ENCODE measurements around the gene RTKN.
"Not testable (repeated sequence)": the region's sequence is repeated elsewhere in the genome, so short reads cannot be mapped to it uniquely, and the experiment has no call there.

The RTKN gene

DNA sequence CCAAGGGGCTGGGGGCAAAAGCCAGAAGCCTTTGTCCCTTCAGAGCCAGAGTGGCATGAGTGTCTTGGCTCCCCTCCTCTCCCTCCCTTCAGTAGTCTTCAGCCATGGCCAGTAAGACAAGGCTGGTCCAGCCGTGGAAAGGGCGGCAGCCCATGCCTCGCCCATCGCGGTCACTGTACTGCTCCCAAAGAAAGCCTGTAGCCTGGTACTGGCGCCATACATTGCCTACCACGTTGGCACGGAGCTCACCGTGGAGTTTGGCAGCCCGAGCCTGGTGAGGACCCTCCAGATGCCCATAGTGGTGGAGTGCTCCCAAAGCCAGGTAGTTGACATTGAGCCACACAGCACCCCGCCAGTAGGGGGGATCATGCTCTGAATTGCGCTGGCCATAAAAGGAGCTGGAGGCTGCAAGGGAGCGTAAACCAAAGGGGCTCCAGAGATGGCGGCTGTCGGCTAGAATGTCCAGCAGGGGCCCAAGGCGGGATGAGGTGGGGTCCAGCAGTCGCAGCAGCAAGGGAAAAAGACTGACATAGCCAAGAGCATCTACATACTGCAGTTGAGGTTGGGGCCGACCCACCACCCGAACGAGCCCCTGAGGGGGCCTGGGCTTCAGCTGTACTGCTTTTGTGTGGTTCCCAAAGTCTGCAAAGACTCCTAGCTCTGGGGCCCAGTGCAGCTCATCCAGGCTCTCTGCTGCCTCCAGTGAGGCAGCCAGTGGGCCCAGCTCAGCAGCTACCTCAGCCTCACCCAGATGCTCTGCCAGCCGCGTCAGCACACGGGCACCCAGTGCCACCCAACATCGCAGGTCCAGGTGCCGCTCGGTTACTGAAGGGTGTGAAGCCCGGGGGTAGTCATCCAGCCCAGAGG lies 19.7 kb upstream of the RTKN start:
- in situ Hi-C loops (cut with MboI; ENCODE audit: low sequenced_read_pairs), result no loop called here

DNA sequence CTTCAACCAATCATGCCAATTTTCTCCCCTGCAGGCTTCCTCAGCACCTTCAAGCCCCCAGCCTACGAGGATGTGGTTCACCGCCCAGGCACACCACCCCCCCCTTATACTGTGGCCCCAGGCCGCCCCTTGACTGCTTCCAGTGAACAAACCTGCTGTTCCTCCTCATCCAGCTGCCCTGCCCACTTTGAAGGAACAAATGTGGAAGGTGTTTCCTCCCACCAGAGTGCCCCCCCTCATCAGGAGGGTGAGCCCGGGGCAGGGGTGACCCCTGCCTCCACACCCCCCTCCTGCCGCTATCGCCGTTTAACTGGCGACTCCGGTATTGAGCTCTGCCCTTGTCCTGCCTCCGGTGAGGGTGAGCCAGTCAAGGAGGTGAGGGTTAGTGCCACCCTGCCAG lies 18.4 kb upstream of the RTKN start:
- in situ Hi-C loops (cut with MboI; ENCODE audit: low sequenced_read_pairs), result not testable (repeated sequence)

DNA sequence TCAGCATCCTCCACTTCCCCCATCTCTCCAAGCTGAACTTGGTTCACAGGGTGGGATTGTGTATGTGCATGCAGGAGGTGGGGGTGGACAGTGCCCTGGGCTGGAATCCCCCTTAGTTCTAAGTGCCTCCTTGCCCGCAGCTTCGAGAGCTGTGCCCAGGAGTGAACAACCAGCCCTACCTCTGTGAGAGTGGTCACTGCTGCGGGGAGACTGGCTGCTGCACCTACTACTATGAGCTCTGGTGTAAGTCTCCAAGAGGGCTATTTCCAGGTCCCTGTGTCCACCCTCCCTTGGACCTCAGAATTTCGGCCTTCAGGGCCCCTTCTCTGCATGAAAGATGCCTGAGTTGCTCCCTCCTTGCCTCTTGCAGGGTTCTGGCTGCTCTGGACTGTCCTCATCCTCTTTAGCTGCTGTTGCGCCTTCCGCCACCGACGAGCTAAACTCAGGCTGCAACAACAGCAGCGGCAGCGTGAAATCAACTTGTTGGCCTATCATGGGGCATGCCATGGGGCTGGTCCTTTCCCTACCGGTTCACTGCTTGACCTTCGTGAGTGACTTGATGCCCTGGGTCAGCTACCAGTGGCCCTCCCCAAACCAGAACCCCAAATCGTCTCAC lies 17.9 kb upstream of the RTKN start:
- in situ Hi-C loops (cut with MboI; ENCODE audit: low sequenced_read_pairs), result not testable (repeated sequence)

DNA sequence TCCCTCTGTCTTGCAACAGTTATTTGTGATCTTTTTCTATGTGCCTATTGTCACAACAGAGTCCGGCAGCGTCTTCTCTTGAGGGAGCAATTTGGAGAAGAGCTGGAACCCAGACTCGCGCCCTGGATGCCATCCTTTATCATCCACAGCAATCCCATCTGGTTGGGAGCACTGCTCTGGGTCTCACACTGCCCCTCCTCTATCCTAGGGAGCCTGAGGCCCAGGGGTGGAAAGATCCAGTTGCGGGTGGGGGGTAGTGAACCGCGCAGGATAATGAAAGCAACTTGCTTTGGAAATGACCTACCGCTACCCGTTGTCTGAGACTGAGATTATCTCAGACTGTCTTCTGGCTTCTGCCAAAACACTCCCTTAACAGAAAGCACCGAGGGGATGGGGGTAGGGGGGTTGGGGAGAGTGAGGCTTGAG lies 17.2 kb upstream of the RTKN start:
- in situ Hi-C loops (cut with MboI; ENCODE audit: low sequenced_read_pairs), result no loop called here

DNA sequence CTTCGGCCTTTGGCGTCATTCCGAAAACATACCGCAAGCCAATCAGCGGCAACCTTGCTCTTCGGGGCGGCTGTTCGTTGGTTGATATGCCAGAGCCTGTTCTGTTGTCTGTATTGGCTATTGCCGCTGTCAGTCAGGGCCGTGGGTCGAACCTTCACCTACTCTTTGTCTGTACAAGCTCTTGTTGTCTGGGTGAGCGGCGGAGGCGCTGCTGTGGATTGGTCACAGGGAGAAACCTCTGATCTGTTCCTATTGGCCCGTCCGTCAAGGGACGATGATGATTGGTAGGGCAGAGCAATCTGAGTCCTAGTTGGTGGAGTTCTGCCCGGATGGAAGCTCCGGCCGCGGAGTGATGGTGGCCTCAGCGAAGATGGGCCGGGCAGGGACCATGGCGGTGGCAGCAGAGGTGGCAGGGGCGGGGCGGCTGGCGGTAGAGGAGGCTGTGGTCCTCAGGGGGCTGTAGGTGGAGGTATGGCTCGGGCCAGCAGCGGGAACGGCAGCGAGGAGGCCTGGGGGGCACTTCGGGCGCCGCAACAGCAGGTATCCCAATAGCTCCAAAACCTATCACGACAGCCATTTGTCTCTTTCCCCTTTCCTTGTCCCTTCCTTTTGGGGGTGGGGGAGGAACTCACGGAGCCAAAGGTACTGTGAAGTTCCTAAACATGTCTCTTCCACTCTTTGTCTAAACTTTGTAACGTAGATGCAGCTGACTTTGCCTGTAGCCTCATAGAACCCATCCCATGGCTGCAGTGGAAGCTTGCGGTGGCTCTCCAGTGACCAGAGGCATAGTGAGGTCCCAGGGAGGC lies 16.6 kb upstream of the RTKN start, which contains the start of gene WBP1:
TSS of gene WBP1 (plus strand) at position 307 of the 806 bp plus-strand sequence. CDS start at position 472, 165 bp downstream.
- in situ Hi-C loops (cut with MboI; ENCODE audit: low sequenced_read_pairs), result no loop called here

DNA sequence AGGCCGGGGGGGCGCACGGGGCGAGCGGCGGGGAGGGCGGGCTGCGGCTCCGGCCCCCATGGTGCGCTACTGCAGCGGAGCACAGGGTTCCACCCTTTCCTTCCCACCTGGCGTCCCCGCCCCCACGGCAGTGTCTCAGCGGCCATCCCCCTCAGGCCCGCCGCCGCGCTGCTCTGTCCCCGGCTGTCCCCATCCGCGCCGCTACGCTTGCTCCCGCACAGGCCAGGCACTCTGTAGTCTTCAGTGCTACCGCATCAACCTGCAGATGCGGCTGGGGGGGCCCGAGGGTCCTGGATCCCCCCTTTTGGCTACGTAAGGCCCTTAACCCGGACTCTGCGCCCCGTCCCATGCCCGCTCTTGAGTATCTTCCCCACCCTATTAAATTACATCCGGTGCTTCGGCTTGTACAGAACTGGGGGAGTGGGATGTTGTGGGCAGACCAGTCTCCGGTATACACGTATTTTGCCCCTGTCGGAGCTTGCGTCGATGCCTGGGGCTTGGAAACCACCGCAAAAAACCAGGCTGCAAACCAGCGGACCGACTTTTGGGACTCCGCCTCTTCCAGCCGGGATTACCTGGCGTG lies 15.9 kb upstream of the RTKN start:
- in situ Hi-C loops (cut with MboI; ENCODE audit: low sequenced_read_pairs), result no loop called here

DNA sequence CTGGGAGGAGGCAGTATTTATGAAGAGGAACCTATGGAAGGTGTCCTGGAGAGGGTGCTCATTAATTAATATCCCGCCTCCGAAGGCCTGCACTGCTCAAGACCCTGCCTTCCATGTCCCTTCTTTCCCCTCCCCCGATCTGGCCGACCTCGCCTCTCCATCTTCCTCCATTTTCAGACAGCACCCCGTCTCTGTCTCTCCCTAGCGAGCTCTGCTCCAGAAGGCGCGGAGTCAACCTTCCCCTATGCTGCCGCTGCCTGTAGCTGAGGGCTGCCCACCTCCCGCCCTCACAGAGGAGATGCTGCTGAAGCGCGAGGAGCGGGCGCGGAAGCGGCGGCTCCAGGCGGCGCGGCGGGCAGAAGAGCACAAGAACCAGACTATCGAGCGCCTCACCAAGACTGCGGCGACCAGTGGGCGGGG lies 15.4 kb upstream of the RTKN start:
- in situ Hi-C loops (cut with MboI; ENCODE audit: low sequenced_read_pairs), result no loop called here

DNA sequence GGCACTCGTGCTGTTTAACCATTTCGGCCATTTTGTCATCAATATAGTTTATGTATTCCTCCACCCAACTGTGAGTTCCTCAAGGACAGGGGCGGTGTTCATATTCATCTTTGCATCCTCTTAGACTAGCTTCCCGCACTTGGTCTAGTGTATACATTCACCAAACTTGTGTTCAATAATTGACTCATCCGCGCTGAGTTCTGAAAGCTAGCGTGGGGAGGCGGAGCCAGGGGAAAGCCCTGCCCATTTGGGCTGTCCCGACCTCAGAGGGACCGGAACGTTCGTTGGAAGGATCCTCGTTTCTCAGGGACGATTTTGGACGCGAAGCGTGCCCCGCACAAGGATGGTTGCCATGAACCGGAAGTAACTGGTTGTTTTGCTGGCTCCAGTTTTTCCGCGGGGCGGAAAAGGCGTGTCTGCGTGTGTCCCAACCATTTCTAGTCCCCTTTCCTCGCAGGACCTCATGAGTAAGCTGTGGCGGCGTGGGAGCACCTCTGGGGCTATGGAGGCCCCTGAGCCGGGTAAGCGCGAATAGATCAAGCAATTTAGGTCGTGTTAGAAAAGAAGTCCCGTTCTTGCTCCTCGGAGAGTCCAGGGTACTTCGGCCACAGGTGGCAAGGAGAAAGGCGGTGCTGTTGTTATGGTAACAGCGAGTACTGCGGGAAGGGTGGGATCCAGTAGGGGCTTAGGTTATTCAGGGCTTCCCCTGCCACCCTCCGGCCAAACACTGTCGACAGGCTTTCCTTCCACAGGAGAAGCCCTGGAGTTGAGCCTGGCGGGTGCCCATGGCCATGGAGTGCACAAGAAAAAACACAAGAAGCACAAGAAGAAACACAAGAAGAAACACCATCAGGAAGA lies 13.1 kb upstream of the RTKN start, which contains the start of gene INO80B:
TSS of gene INO80B (plus strand) at position 434 of the 858 bp plus-strand sequence. CDS start at position 464, 30 bp downstream.
- in situ Hi-C loops (cut with MboI; ENCODE audit: low sequenced_read_pairs), result no loop called here

DNA sequence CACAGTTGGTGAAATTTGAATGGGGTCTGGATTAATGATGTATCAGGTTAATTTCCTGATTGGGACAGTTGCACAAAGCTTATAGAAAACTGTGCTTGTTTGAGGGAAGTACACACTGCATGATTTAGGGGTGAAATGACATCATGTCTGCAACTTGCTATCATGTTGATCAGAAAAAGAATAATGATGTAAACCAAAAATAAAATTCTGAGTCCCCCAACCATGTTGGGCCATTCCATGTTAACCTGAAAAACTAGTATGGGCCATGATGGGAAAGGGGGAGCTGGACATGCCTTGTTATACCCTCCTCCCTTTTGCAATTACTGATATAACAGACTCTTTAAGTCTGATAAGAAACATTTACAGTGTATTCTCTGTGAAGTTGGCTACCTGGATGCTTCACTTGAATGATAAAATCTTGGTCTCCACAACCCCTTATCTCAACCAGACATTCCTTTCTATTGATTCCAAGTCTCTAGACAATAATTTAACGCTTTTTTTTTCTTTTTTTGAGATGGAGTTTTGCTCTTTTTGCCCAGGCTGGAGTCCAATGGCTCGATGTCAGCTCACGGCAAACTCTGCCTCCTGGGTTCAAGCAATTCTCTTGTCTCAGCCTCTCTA lies 8.9 kb upstream of the RTKN start:
- in situ Hi-C loops (cut with MboI; ENCODE audit: low sequenced_read_pairs), result no loop called here

DNA sequence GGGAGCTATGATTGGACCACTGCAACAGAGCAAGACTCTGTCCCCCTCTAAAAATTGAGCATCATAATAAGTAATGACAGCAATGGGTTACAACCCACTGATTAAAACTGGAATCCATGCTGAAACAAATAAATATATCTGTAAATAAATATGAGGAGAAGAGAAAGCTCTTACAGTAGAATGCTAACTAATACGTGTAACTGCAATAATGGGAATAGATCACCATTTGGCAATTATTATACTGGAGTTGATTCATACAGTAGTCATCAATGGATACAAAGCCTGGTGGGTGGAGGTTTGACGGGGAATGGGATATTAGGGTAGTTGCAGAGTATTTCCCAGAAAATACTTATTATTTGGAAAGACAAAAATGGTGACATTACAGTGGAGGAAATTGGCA lies 7.0 kb upstream of the RTKN start:
- in situ Hi-C loops (cut with MboI; ENCODE audit: low sequenced_read_pairs), result no loop called here

DNA sequence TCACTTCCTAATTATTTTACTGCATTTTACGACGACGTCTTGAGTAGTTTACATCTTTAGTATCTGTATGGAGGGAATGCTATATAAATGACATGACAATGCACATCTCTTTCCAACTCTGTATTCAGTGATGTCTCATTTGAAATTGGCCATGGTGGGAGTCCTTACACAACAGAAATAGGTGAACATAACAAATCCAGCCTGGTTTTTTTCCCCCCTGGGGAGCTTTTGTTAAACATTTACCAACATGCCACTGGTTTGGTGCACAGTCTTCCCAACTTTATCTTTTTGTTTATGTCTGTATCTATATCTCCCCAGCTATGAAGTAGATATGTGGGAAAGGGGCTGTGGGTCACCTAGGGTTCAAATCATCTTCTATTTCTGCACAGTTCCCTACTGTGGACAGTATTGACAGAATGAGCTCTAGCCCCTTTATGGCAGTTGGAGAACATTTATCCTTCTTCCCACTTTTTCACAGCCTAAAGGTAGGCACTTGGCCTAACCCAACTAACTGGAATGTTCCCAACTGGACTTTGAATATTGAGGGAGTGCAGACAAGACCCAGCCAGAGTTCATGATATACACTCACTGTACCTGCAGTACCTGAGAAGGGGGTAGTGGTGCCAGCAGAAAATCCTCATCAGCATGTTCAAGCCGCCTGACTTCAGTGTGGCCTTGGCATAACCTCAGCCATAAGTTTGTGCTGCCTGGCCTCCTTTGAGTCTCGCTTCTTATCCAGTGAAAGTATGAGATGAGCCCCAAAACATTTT lies 5.7 kb upstream of the RTKN start:
- in situ Hi-C loops (cut with MboI; ENCODE audit: low sequenced_read_pairs), result no loop called here

DNA sequence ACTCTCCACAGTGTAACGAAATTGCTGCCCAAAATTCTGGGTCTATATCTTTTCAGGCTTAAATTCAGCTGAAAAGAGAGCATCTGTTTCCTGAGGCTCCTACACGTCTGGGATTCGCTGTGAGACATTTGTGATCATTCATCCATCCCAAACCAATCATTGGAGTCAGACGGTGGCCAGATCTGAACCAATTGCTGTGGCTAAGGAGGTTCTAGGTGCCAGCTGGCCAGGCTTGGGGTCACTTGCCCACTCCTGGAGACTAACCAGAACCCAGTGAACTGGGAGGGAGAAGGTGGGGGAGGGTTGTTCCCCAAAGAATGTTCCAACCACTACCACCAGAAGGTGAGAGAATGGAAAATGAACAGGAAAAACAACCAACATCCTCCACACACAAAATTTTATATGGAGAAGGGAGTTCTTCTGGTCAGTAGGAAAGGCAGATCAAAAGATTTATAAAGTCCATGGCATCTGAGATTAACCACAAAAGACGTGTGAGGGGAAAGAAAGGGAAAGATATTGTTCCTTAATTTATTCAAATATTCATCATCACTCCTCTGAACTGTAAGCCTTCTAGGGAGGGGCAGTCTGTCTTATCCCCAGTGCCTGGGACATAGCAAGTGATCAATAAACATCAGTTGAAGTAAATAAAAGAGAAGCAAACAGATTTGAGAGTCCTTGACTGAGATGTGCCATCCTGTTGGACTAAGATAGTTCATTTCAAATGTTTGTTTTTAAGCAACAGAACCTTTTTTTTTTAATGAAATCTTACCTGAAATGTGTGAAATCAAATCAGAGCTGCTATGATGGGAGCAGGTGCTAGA lies 3.0 kb upstream of the RTKN start:
- in situ Hi-C loops (cut with MboI; ENCODE audit: low sequenced_read_pairs), result no loop called here

DNA sequence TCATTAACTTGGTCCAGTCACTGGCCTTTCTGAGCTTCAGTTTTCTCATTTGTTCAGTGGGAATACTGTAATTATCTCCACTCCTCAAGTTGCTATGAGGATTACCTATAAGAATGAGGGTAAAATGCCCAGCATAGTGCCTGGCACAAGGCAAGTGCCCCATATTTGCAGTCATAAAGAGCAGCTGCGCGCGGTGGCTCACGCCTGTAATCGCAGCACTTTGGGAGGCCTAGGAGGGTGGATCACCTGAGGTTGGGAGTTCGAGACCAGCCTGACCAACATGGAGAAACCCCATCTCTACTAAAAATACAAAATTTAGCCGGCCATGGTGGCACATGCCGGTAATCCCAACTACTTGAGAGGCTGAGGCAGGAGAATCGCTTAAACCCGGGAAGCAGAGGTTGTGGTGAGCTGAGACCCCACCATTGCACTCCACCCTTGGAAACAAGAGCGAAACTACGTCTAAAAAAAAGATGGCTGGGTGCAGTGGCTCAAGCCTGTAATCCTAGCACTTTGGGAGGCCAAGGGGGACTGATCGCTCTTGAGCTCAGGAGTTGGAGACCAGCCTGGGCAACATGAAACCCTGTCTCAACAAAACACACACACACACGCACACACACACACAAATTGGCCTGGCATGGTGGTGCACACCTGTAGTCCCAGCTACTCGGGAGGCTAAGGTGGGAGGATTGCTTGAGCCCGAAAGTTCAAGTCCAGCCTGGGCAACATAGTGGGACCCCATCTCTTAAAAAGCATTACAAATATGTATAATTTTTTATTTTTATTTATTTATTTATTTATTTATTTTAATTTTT lies 953 bp upstream of the RTKN start:
- in situ Hi-C loops (cut with MboI; ENCODE audit: low sequenced_read_pairs), result not testable (repeated sequence)

DNA sequence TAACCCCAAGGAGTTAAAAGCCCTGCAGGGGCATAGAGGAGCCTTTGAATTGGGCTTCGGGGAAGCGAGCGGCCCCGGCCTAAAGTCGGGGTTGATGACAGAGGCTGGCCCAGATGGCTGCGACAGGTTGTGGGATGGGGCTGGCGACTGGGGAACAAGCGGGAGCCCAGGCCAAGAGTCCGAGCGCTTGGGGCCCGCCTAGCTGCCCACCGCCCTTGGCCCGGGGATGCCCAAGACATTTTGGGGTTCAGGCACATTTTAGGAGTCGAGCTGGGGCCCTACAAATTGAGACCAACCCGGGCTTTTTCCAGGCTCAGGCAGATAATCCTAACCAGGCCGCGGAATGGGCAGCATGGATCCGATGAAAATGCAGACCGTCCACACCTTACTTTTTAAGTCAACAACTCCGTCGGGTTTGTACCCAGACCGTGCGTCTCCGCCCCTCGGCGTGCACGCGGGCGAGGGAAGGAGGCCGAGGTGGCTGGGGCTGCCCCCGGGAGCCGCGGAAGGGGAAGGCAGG lies 507 bp downstream of the RTKN start:
- in situ Hi-C loops (cut with MboI; ENCODE audit: low sequenced_read_pairs), result no loop called here

DNA sequence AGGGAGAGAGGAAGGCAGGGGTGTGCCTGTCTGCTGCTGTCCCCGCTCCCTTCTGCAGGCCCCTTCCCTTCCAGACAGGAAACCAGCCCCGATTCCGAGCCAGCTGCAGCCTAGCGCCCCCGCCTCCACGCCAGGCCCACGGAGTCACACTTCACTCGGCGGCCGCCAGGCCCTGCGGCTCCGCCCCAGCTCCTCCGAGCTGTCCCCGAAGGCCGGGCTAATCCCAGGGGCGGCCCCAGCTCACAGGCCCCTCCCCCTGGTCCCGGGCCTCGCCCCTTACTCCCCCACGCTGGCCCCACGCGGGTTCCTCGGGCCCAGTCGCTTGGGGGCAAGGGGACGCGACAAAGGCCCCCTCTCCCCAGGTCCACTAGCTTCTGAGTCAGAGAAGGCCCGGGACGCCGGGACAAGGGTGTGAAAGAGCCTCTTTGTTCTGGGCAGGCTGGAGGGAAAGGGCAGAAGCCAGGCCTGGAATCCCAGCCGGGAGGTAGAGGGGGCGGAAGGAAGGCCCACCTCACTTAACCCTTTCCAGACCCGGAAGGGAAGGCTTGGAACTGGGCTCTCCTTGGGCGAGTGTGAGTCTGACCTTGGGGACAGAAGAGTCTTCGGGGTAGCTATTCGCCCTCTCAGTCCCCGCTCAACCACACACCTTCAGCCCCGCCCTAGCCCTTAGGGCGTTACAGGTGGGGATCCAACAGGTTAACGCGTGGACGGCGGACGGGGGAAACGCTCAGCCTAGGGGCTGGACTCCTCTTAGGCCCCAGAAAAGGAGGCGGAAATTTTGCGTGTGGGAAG lies 1.2 kb downstream of the RTKN start:
- in situ Hi-C loops (cut with MboI; ENCODE audit: low sequenced_read_pairs), result no loop called here

DNA sequence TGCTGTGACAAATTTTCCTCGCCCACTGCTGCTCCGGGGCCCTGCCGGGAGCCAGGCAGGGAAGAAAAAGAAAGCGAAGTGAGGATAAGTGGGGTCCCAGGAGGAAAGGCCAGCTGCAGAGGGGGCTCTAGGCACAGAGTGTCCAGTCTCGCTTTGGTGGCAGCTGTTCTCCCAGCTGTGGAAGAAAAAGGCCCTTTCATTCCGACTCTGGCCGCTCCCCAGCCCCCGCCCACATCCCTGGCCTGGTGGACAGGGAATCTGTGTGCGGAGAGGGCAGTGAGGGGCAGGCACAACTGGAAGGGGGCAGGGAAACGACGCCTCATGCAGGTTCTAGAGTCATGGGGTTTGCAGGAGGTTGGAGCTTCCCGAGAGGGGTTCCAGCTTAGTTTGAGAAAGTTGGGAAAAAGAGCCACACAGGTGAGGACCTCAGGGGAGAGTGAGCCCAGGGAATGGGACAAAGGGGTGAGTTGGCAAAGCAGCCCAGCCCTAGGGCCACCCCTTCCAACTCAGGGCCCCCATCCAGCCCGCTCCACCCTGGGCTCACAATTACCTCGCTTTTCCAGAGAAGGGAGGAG lies 1.8 kb downstream of the RTKN start:
- in situ Hi-C loops (cut with MboI; ENCODE audit: low sequenced_read_pairs), result no loop called here

Measured in HL-60/S4 treated with phorbol 12-myristate 13-acetate at 8.2 ng/mL for 4 days and 3 days (cell line).